Lower lobe of right lung (tissue), 2 donors: ENCODE data around the gene PRLHR. TPM values are rescaled to one million over a fixed set of nuclear protein-coding genes. Genes with fewer than 3 reads are reported as not detected.

Experiments
- ATAC-seq, 2 donors: fragments of 200-7000 bp; cut with Tn5 transposase; one replicate each; pipeline ENCODE4 v1.9.1; 2020 to 2022; ENCODE audit warnings: mild to moderate bottlenecking in 2 of 2, moderate library complexity in 2 of 2
- DNase-seq: peaks from one replicate; pipeline ENCODE4 v3.0.0-alpha.2; 2020
- H3K27ac ChIP-seq: fragments of 200-600 bp; one replicate; pipeline ENCODE4 v1.8.0; 2022
- H3K27me3 ChIP-seq: fragments of 200-600 bp; one replicate; pipeline ENCODE4 v1.8.0; 2022; ENCODE audit warnings: low read depth
- H3K36me3 ChIP-seq: fragments of 200-600 bp; one replicate; pipeline ENCODE4 v1.8.0; 2022; ENCODE audit warnings: mild to moderate bottlenecking
- H3K4me1 ChIP-seq: fragments of 200-600 bp; one replicate; pipeline ENCODE4 v1.8.0; 2022
- H3K4me3 ChIP-seq: fragments of 200-600 bp; one replicate; pipeline ENCODE4 v1.8.0; 2022; ENCODE audit warnings: mild to moderate bottlenecking
- H3K9me3 ChIP-seq: fragments of 200-600 bp; one replicate; pipeline ENCODE4 v1.8.0; 2022
- CTCF ChIP-seq: fragments of 200-600 bp; IDR thresholded peaks from one replicate; pipeline ENCODE4 v1.8.0; 2022; ENCODE audit warnings: antibody characterized with exemption, mild to moderate bottlenecking
- intact Hi-C: fragments of 100-400 bp; cut with DNase I; formaldehyde crosslinking; loops from one replicate; pipeline ENCODE4 v1.11.0; 2022
- total RNA-seq: library from RNA; stranded (reverse); fragmentation: NEBNext Ultra II Directional; extraction: Animal tissue kit (Norgen Biotek cat#: 25700); gene quantifications from one replicate; pipeline ENCODE4 v1.2.1, GENCODE V29; 2021
- donor health status: DM: no; HTN: yes; CAD: no; lungs with severe emphysema.

Gene PRLHR
- total RNA-seq, 1 donor from 2014 or later: not detected

- TF ChIP-seq CTCF: no peak
- no peaks in the 10 kb centered on the region for H3K4me1 ChIP-seq
- H3K36me3 ChIP-seq: no peaks in the 10 kb centered on the region
- no peaks in the 10 kb centered on the region for H3K27me3 ChIP-seq
- no peak overlapping the region for H3K4me3 ChIP-seq
- no peak overlapping the region for H3K27ac ChIP-seq
- no peaks in the 10 kb centered on the region for H3K9me3 ChIP-seq
- ATAC-seq (no peak), DNase-seq (no peak)
- intact Hi-C loops: no loop called here
Observed at GRCh38 chr10:118567701-118568248, 27.7 kb downstream of the PRLHR start.

GRCh38 chr10:118566911-118567310 is 28.5 kb downstream of the PRLHR start:
- TF ChIP-seq CTCF: no peak
- no peak overlapping the region for H3K27ac ChIP-seq
- H3K4me3 ChIP-seq: no peak overlapping the region
- no peak for DNase-seq
- no peaks in the 10 kb centered on the region for H3K9me3 ChIP-seq
- no peaks in the 10 kb centered on the region for H3K4me1 ChIP-seq
- H3K27me3 ChIP-seq: no peaks in the 10 kb centered on the region
- ATAC-seq: no peak
- intact Hi-C loops: no loop called here
- no peaks in the 10 kb centered on the region for H3K36me3 ChIP-seq

- intact Hi-C loops: no loop called here
- no peaks in the 10 kb centered on the region for H3K27me3 ChIP-seq
- ATAC-seq (no peak), DNase-seq (no peak)
- no peak overlapping the region for H3K4me3 ChIP-seq
- H3K9me3 ChIP-seq: no peaks in the 10 kb centered on the region
- H3K27ac ChIP-seq: no peak overlapping the region
- no peak for TF ChIP-seq CTCF
- no peaks in the 10 kb centered on the region for H3K36me3 ChIP-seq
- H3K4me1 ChIP-seq: no peaks in the 10 kb centered on the region
Observed at GRCh38 chr10:118565301-118566075, 30.0 kb downstream of the PRLHR start.

- DNase-seq: no peak
- no peak overlapping the region for H3K27ac ChIP-seq
- intact Hi-C loops: no loop called here
Observed at GRCh38 chr10:118564652-118565051, 30.8 kb downstream of the PRLHR start.

GRCh38 chr10:118564114-118564513 is 31.3 kb downstream of the PRLHR start:
- H3K27ac ChIP-seq: no peak overlapping the region
- DNase-seq: no peak
- no peak for ATAC-seq
- no peaks in the 10 kb centered on the region for H3K27me3 ChIP-seq
- no peaks in the 10 kb centered on the region for H3K4me1 ChIP-seq
- no peak overlapping the region for H3K4me3 ChIP-seq
- intact Hi-C loops: no loop called here
- no peaks in the 10 kb centered on the region for H3K36me3 ChIP-seq
- H3K9me3 ChIP-seq: no peaks in the 10 kb centered on the region
- TF ChIP-seq CTCF: no peak

More at GRCh38 chr10:118564652-118565051, 30.8 kb downstream of the PRLHR start:
- Histone ChIP-seq H3K9me3 (no peaks in the 10 kb centered on the region), H3K27me3 (no peaks in the 10 kb centered on the region), H3K4me3 (no peak overlapping the region), H3K36me3 (no peaks in the 10 kb centered on the region), H3K4me1 (no peaks in the 10 kb centered on the region)
- ATAC-seq: no peak
- TF ChIP-seq CTCF: no peak
